Calu3 (cell line): ENCODE data around the gene OR2V1. TPM values are rescaled to one million over a fixed set of nuclear protein-coding genes. Genes with fewer than 3 reads are reported as not detected.
"Not testable (repeated sequence)": the region's sequence is repeated elsewhere in the genome, so short reads cannot be mapped to it uniquely, and the experiment has no call there.

Experiments
- BruUV-seq: library from RNA; stranded (reverse); fragments of 400-500 nt; replicated peaks from 2 replicates; lab custom pipeline; 2021; lab: Mats Ljungman, UMichigan
- CTCF ChIA-PET: fragments of 300-600 bp; sonication (Branson Sonifier 250); formaldehyde crosslinking; loops from one replicate; lab custom pipeline; 2022; ENCODE audit warnings: antibody characterized with exemption; lab: Charles Lee
- DNase-seq: peaks from one replicate; pipeline ENCODE4 v3.0.0; 2022
- H3K27ac Mint-ChIP-seq: one replicate; pipeline ENCODE4 v1.8.0; 2022; ENCODE audit warnings: mixed read lengths; ENCODE audit not compliant: unreplicated experiment
- H3K27me3 Mint-ChIP-seq: one replicate; pipeline ENCODE4 v1.8.0; 2022; ENCODE audit warnings: mixed read lengths; ENCODE audit not compliant: unreplicated experiment
- H3K36me3 Mint-ChIP-seq: one replicate; pipeline ENCODE4 v1.8.0; 2022; ENCODE audit warnings: mild to moderate bottlenecking, moderate library complexity, mixed read lengths; ENCODE audit not compliant: insufficient read depth, unreplicated experiment
- H3K4me1 Mint-ChIP-seq: one replicate; pipeline ENCODE4 v1.8.0; 2022; ENCODE audit warnings: mild to moderate bottlenecking, low read depth, mixed read lengths; ENCODE audit not compliant: unreplicated experiment
- H3K4me3 Mint-ChIP-seq: one replicate; pipeline ENCODE4 v1.8.0; 2022; ENCODE audit warnings: mild to moderate bottlenecking, low read depth, moderate library complexity, mixed read lengths; ENCODE audit not compliant: unreplicated experiment
- H3K9me3 Mint-ChIP-seq: one replicate; pipeline ENCODE4 v1.8.0; 2022; ENCODE audit warnings: low read depth, mixed read lengths; ENCODE audit not compliant: unreplicated experiment
- CTCF ChIP-seq: fragments of 200-600 bp; IDR thresholded peaks from one replicate; pipeline ENCODE4 v1.8.0; 2022; ENCODE audit warnings: antibody characterized with exemption; ENCODE audit not compliant: unreplicated experiment
- intact Hi-C: fragments of 100-400 bp; cut with micrococcal nuclease; formaldehyde crosslinking; loops from one replicate; pipeline ENCODE4 v1.10.0; 2022; ENCODE audit not compliant: unreplicated experiment
- total RNA-seq: library from RNA; stranded (reverse); gene quantifications from 2 replicates; pipeline ENCODE4 v1.2.3, GENCODE V29; 2022

The OR2V1 gene
- total RNA-seq, 1 experiment from 2014 or later = not detected

- intact Hi-C loops = no loop called here
- no TSS peak for BruUV-seq
- peaks cover 8% of the 10 kb centered on the region for H3K4me1 Mint-ChIP-seq
- H3K36me3 Mint-ChIP-seq = no peaks in the 10 kb centered on the region
- no peaks in the 10 kb centered on the region for H3K9me3 Mint-ChIP-seq
- H3K4me3 Mint-ChIP-seq = no peak overlapping the region
- DNase-seq = no peak
- no peak for TF ChIP-seq CTCF
- CTCF ChIA-PET = no interaction called here
- peaks cover 65% of the 10 kb centered on the region for H3K27me3 Mint-ChIP-seq
- no peak overlapping the region for H3K27ac Mint-ChIP-seq
Measured at GRCh38 chr5:181131514-181131913, 545 bp upstream of the OR2V1 start.

DNA sequence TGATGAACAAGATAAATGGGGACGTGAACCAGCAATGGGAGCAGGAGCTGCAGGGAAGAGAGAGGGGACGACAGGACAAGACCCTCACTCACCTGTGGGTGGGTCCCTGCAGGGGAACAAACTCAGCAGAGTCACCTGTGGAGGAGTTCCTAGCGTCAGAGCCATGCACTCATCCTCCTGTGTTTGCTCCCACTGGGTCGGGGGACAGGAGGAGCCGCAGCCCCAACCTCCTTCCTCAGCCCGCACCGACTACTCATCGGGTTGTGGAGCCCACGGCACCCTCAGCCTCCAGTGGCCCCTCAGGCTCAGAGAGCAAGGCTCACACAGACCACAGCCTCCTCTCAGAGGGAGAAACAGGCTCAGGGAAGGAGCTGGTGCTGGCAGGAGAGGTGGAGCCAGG is 888 bp downstream of the OR2V1 start:
- intact Hi-C loops, H3K27ac Mint-ChIP-seq, DNase-seq, H3K9me3 Mint-ChIP-seq, H3K36me3 Mint-ChIP-seq, CTCF ChIA-PET, H3K4me1 Mint-ChIP-seq, H3K4me3 Mint-ChIP-seq, BruUV-seq: not testable (repeated sequence)
- peaks cover 79% of the 10 kb centered on the region for H3K27me3 Mint-ChIP-seq

DNA sequence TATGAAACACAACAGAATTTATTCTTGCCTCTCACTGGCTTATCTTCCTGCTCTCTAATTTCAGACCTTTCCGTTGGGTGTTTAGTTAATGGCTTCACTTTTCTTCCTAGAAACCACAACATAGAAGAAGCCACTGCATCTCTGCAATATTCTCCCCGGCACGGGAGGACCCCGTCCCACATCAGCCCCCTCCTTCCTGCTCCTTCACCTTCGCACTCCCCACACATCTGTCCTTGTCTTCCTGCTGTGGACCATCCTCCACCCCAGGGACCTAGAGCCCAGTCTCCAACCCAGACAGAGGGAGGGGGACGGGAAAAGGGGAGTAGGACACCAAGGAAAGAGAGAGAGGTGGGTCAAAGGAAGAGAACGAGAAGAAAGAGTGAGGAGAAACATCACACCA is 1.4 kb downstream of the OR2V1 start:
- BruUV-seq = no TSS peak
- Mint-ChIP-seq H3K4me1 (peaks cover 8% of the 10 kb centered on the region), H3K27me3 (peaks cover 84% of the 10 kb centered on the region), H3K36me3 (no peaks in the 10 kb centered on the region), H3K27ac (no peak overlapping the region), H3K9me3 (peaks cover 4% of the 10 kb centered on the region), H3K4me3 (no peak overlapping the region)
- intact Hi-C loops = no loop called here
- no peak for TF ChIP-seq CTCF
- CTCF ChIA-PET = no interaction called here
- no peak for DNase-seq

DNA sequence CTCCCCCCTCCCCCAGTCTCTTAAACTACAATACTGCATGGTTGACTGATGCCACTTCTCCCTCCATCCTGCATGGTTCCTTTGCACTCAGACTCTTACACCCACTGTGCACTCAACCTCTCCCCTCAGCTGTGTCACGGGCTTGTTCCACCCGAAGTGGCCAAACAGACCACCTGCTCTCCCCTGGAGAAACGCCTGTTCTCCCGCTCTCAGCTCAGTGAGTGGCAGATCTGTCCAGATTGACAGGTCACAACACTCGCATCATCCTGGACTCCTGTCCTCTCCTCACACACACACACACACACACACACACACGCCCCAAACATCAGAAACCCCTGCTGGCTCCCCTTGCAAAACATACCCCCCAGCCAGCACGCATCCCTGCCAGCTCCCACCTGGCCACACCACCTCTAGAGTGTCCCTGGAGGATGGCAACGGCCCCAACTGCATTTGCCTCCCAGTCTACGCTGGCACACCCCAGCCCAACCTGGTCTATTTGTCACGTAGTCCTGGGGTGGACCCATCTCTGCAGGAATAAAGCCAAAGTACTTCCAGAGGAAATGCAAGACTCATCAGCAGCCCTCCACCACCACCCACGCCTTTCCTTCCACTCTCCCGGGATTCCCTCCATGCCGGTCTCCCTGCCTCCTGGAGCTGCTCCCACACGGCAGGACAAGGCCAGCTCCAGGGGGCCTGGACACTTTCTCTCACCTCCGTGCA is 2.9 kb downstream of the OR2V1 start:
- BruUV-seq = no TSS peak
- Mint-ChIP-seq H3K9me3 (peaks cover 6% of the 10 kb centered on the region), H3K4me3 (no peak overlapping the region), H3K27ac (no peak overlapping the region), H3K36me3 (no peaks in the 10 kb centered on the region), H3K27me3 (peaks cover 88% of the 10 kb centered on the region), H3K4me1 (no peaks in the 10 kb centered on the region)
- CTCF ChIA-PET = interaction anchor here (1.1 kb wide), 1 partner anchor 10 kb away, joined by 6 read pairs; no protein-coding TSS in a partner anchor
- intact Hi-C loops = no loop called here
- no peak for TF ChIP-seq CTCF
- no peak for DNase-seq

DNA sequence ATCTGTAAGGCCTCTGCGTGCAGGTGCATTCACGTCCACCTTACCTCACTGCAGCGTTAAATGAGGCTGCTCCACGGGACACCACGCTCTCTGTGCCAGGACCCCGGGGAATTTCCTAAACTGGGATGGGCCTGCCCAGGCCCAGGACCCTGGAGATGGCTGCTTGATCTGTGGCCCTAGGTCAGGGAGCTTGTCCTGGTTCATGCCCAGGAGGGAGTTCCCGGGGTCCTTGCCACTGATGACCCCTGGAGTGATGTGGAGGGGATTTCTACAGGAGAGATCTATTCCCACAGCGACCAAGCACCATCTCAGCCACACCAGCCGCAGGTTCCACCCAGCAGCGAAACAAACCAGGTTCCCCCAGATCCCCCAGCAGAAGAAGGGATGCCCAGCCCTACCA is 3.5 kb downstream of the OR2V1 start:
- intact Hi-C loops = no loop called here

More for the DNA sequence above, 3.5 kb downstream of the OR2V1 start:
- no peak overlapping the region for H3K27ac Mint-ChIP-seq
- H3K4me3 Mint-ChIP-seq = no peak overlapping the region
- H3K36me3 Mint-ChIP-seq = no peaks in the 10 kb centered on the region
- peaks cover 94% of the 10 kb centered on the region for H3K27me3 Mint-ChIP-seq
- H3K9me3 Mint-ChIP-seq = peaks cover 6% of the 10 kb centered on the region
- no peak for DNase-seq
- no peaks in the 10 kb centered on the region for H3K4me1 Mint-ChIP-seq
- CTCF ChIA-PET = no interaction called here
- no peak for TF ChIP-seq CTCF
- no TSS peak for BruUV-seq
